ENCODE measurements around the gene IER3. TPM values are rescaled to one million over a fixed set of nuclear protein-coding genes. Genes with fewer than 3 reads are reported as not detected.
A peak's percentile ranks its signal among the peaks of the same experiment; 100 is the strongest.

The IER3 gene
- total and polyA plus RNA-seq, 2 of the 13 experiments (the other 11 are each of a cell fraction or from before 2014, with no cell fraction given): 51.1 to 131 TPM

- TF ChIP-seq CENPT (CRISPR knock-in tag; IDR thresholded peaks at IDR 0.05; ENCODE audit: low read depth) (peak; percentile 87; the same call in 1 of the 2 replicates), TAF15 (IDR thresholded peaks at IDR 0.05; ENCODE audit: low read depth, low read length, poor library complexity, severe bottlenecking) (peak; percentile 40), ZBTB44 (CRISPR knock-in tag; IDR thresholded peaks at IDR 0.05) (peak; percentile 53; the same call in 1 of the 2 replicates), CENPX (CRISPR knock-in tag; IDR thresholded peaks at IDR 0.05) (no peak), ZNF205 (CRISPR knock-in tag; IDR thresholded peaks at IDR 0.05) (peak; percentile 77; the same call in 1 of the 2 replicates), ZNF225 (CRISPR knock-in tag; IDR thresholded peaks at IDR 0.05) (peak; percentile 87), ZSCAN29 (CRISPR knock-in tag; conservative IDR thresholded peaks at IDR 0.05) (peak; percentile 95), ZNF292 (CRISPR knock-in tag; IDR thresholded peaks at IDR 0.05; ENCODE audit: borderline replicate concordance, low read depth) (no peak), HNRNPLL (IDR thresholded peaks at IDR 0.05; ENCODE audit: low read depth, low read length, poor library complexity, severe bottlenecking) (peak; percentile 86), ZNF597 (CRISPR knock-in tag; IDR thresholded peaks at IDR 0.05) (no peak), ZNF570 (CRISPR knock-in tag; IDR thresholded peaks at IDR 0.05; ENCODE audit: borderline replicate concordance) (0 out of 2 replicates have a peak, but pooled peaks have one; percentile 86), ZNF20 (CRISPR knock-in tag; IDR thresholded peaks at IDR 0.05) (0 out of 2 replicates have a peak, but pooled peaks have one; percentile 22), RAD21 (CRISPR knock-in tag; IDR thresholded peaks at IDR 0.05) (peak; percentile 39; the same call in 1 of the 2 replicates), CBX5 (CRISPR knock-in tag; IDR thresholded peaks at IDR 0.05; ENCODE audit: borderline replicate concordance) (peak; percentile 98; the same call in 1 of the 2 replicates), GMEB2 (CRISPR knock-in tag; IDR thresholded peaks at IDR 0.05; ENCODE audit: low read depth) (peak; percentile 83), ZNF18 (CRISPR knock-in tag; IDR thresholded peaks at IDR 0.05; ENCODE audit: insufficient replicate concordance) (peak; percentile 59), ZNF816 (CRISPR knock-in tag; IDR thresholded peaks at IDR 0.05; ENCODE audit: borderline replicate concordance) (peak; percentile 98), ZNF776 (CRISPR knock-in tag; IDR thresholded peaks at IDR 0.05) (no peak; the same call in 1 of the 2 replicates), FLYWCH1 (CRISPR knock-in tag; IDR thresholded peaks at IDR 0.05) (no peak; the same call in none of the 2 replicates), MTA1 (CRISPR knock-in tag; IDR thresholded peaks at IDR 0.05; ENCODE audit: borderline replicate concordance) (peak; percentile 86; the same call in 1 of the 2 replicates), ZNF766 (CRISPR knock-in tag; IDR thresholded peaks at IDR 0.05; ENCODE audit: borderline replicate concordance) (peak; percentile 88; the same call in 1 of the 2 replicates), SIN3A (IDR thresholded peaks at IDR 0.05; ENCODE audit: borderline replicate concordance, low read depth, low read length) (peak; percentile 98), MXD3 (CRISPR knock-in tag; IDR thresholded peaks at IDR 0.05) (peak; percentile 90)
Measured at GRCh38 chr6:30717129-30717844, 27.1 kb downstream of the IER3 start, which contains the start of gene MDC1 (continued).
